ENCODE measurements around the gene PAQR4.

DNA sequence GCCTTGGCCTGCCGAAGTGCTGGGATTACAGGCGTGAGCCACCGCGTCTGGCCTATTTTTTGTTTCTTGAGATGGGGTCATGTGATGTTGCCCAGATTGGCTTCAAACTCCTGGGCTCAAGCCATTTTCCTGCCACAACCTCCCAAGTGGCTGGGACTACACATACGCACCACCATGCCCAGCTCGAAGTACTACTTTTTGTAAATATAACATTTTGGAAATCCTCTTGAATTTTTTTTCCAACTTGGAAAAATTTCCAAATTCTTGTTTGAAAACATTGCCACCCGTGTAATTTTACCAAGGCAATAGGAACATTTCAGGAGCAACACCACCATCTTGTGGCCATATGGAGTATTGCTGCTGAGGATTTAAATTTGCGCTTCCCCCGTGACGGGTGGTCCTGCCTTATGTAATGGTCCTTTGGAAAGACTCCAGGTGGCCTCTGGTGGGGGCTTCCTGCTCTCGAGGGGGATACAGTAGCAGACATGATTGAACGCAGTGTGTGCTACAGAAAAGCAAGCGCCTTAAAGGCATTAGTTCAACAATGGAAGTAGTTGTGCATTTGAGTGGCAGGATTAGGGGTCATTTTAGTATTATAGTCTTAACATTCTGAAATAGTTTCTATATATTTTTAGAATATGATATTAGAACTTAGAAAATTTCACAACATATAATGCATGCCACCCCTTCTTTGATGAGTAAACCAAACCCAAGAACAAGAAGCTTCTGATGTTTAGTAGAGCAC is 49.5 kb upstream of the PAQR4 start:
- TF ChIP-seq RCOR1 (IDR thresholded peaks at IDR 0.05; ENCODE audit: low read length) (no peak; the same call in 1 of the 2 replicates), GATA2 (CRISPR knock-in tag; IDR thresholded peaks at IDR 0.05) (no peak), ELF1 (IDR thresholded peaks at IDR 0.05) (no peak), JUND (IDR thresholded peaks at IDR 0.05) (no peak), FOXJ3 (CRISPR knock-in tag; IDR thresholded peaks at IDR 0.05) (no peak), TAF1 (IDR thresholded peaks at IDR 0.05; ENCODE audit: borderline replicate concordance, low read depth, low read length) (no peak), POLR2AphosphoS5 (IDR thresholded peaks at IDR 0.05; ENCODE audit: low read depth, low read length) (no peak), GABPA (IDR thresholded peaks at IDR 0.05; ENCODE audit: low read depth) (no peak)
- TF ChIP-seq, protein P1, sequence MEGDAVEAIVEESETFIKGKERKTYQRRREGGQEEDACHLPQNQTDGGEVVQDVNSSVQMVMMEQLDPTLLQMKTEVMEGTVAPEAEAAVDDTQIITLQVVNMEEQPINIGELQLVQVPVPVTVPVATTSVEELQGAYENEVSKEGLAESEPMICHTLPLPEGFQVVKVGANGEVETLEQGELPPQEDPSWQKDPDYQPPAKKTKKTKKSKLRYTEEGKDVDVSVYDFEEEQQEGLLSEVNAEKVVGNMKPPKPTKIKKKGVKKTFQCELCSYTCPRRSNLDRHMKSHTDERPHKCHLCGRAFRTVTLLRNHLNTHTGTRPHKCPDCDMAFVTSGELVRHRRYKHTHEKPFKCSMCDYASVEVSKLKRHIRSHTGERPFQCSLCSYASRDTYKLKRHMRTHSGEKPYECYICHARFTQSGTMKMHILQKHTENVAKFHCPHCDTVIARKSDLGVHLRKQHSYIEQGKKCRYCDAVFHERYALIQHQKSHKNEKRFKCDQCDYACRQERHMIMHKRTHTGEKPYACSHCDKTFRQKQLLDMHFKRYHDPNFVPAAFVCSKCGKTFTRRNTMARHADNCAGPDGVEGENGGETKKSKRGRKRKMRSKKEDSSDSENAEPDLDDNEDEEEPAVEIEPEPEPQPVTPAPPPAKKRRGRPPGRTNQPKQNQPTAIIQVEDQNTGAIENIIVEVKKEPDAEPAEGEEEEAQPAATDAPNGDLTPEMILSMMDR (IDR thresholded peaks at IDR 0.05) = peak; percentile 93

Measured in SK-N-SH (cell line).